Measurements from ENCODE around the gene NAA60. TPM values are rescaled to one million over a fixed set of nuclear protein-coding genes. Genes with fewer than 3 reads are reported as not detected.
A peak's percentile ranks its signal among the peaks of the same experiment; 100 is the strongest.
"Not testable (repeated sequence)": the region's sequence is repeated elsewhere in the genome, so short reads cannot be mapped to it uniquely, and the experiment has no call there.

The NAA60 gene
- total and polyA plus RNA-seq, 5 experiments from 2014 or later: 36.9 to 74.4 (median 56.1) TPM

GRCh38 chr16:3465911-3466584, 22.6 kb downstream of the NAA60 start:
- Mint-ChIP-seq H3K4me3 (peak overlapping the region in 2 of 10 donors; percentile 16 to 34), H3K9me3 (no peaks in the 10 kb centered on the region), H3K27me3 (no peaks in the 10 kb centered on the region), H3K36me3 (peaks cover 0 to 23% (median 0%) of the 10 kb centered on the region in 3 donors), H3K27ac (peak overlapping the region in 9 of 10 donors; percentile 53 to 93 (median 75)), H3K4me1 (peaks cover 39 to 84% (median 71%) of the 10 kb centered on the region in 4 donors)
- DNase-seq: peak in 1 of 10 donors; percentile 1
- POLR2A ChIA-PET: interaction anchor here (0.7 kb wide), 1 partner anchor 13 kb away, joined by 4 read pairs; no protein-coding TSS in a partner anchor
- no peak for ATAC-seq

GRCh38 chr16:3467182-3467581, 23.7 kb downstream of the NAA60 start:
- POLR2A ChIA-PET: interaction anchor here (0.6 to 0.8 kb wide), 2 partner anchors 66 to 75 kb away, joined by 4 to 5 read pairs; partner anchors contain the start of genes ZNF174 and ZSCAN32
- no peak for ATAC-seq
- H3K9me3 Mint-ChIP-seq: no peaks in the 10 kb centered on the region
- no peaks in the 10 kb centered on the region for H3K27me3 Mint-ChIP-seq
- H3K27ac Mint-ChIP-seq: peak overlapping the region; percentile 2 to 93 (median 60)
- H3K36me3 Mint-ChIP-seq: peaks cover 0 to 26% (median 0%) of the 10 kb centered on the region in 3 donors
- peaks cover 33 to 81% (median 64%) of the 10 kb centered on the region in 4 donors for H3K4me1 Mint-ChIP-seq
- DNase-seq: peak in 1 of 10 donors; percentile 13
- peak overlapping the region in 3 of 10 donors; percentile 10 to 60 (median 51) for H3K4me3 Mint-ChIP-seq

- Mint-ChIP-seq H3K27me3 (no peaks in the 10 kb centered on the region), H3K36me3 (peaks cover 0 to 34% (median 3%) of the 10 kb centered on the region in 3 donors), H3K4me3 (peak overlapping the region in 2 of 10 donors; percentile 10 to 57), H3K4me1 (peaks cover 35 to 84% (median 65%) of the 10 kb centered on the region in 4 donors), H3K27ac (peak overlapping the region in 8 of 10 donors; percentile 0 to 93 (median 71)), H3K9me3 (no peaks in the 10 kb centered on the region)
- ATAC-seq (peak in 1 of 2 donors; percentile 20), DNase-seq (peak in 1 of 10 donors; percentile 22)
- POLR2A ChIA-PET: no interaction called here
These were observed 24.4 kb downstream of the NAA60 start for GRCh38 chr16:3467921-3468320.

GRCh38 chr16:3468501-3468900, 25.0 kb downstream of the NAA60 start:
- ATAC-seq (no peak), DNase-seq (peak in 1 of 10 donors; percentile 24)
- peaks cover 35 to 87% (median 70%) of the 10 kb centered on the region in 4 donors for H3K4me1 Mint-ChIP-seq
- H3K4me3 Mint-ChIP-seq: peak overlapping the region in 3 of 10 donors; percentile 10 to 57 (median 18)
- peak overlapping the region in 7 of 10 donors; percentile 7 to 93 (median 76) for H3K27ac Mint-ChIP-seq
- no peaks in the 10 kb centered on the region for H3K9me3 Mint-ChIP-seq
- H3K27me3 Mint-ChIP-seq: no peaks in the 10 kb centered on the region
- H3K36me3 Mint-ChIP-seq: peaks cover 0 to 37% (median 4%) of the 10 kb centered on the region in 3 donors
- POLR2A ChIA-PET: no interaction called here

GRCh38 chr16:3469736-3470135, 26.3 kb downstream of the NAA60 start:
- POLR2A ChIA-PET: no interaction called here
- Mint-ChIP-seq H3K4me3 (peak overlapping the region in 2 of 10 donors; percentile 18 to 37), H3K36me3 (peaks cover 0 to 37% (median 4%) of the 10 kb centered on the region in 3 donors), H3K4me1 (peaks cover 31 to 83% (median 64%) of the 10 kb centered on the region in 4 donors), H3K27me3 (no peaks in the 10 kb centered on the region), H3K27ac (peak overlapping the region in 6 of 10 donors; percentile 15 to 71 (median 54)), H3K9me3 (no peaks in the 10 kb centered on the region)
- no peak for ATAC-seq
- peak in 1 of 10 donors; percentile 30 for DNase-seq

- DNase-seq (no peak), ATAC-seq (no peak)
- Mint-ChIP-seq H3K4me3 (no peak overlapping the region), H3K9me3 (no peaks in the 10 kb centered on the region), H3K36me3 (peaks cover 0 to 42% (median 4%) of the 10 kb centered on the region in 3 donors), H3K4me1 (peaks cover 34 to 80% (median 61%) of the 10 kb centered on the region in 4 donors), H3K27me3 (no peaks in the 10 kb centered on the region), H3K27ac (peak overlapping the region in 7 of 10 donors; percentile 20 to 76 (median 51))
- POLR2A ChIA-PET: no interaction called here
These were observed 27.2 kb downstream of the NAA60 start for GRCh38 chr16:3470723-3471122.

- H3K4me1 Mint-ChIP-seq: peaks cover 31 to 71% (median 53%) of the 10 kb centered on the region in 4 donors
- no peaks in the 10 kb centered on the region for H3K27me3 Mint-ChIP-seq
- POLR2A ChIA-PET: interaction anchor here (1.1 kb wide), 1 partner anchor 167 kb away, joined by 3 read pairs; no protein-coding TSS in a partner anchor
- no peak overlapping the region for H3K4me3 Mint-ChIP-seq
- no peaks in the 10 kb centered on the region for H3K9me3 Mint-ChIP-seq
- H3K36me3 Mint-ChIP-seq: peaks cover 0 to 37% (median 4%) of the 10 kb centered on the region in 3 donors
- no peak for ATAC-seq
- H3K27ac Mint-ChIP-seq: peak overlapping the region in 4 of 10 donors; percentile 24 to 74 (median 44)
- peak in 1 of 10 donors; percentile 9 for DNase-seq
These were observed 28.2 kb downstream of the NAA60 start for GRCh38 chr16:3471518-3472176.

- ATAC-seq (no peak), DNase-seq (no peak)
- Mint-ChIP-seq H3K36me3 (peaks cover 0 to 35% (median 4%) of the 10 kb centered on the region in 3 donors), H3K27me3 (no peaks in the 10 kb centered on the region), H3K4me1 (peaks cover 18 to 57% (median 39%) of the 10 kb centered on the region in 4 donors), H3K27ac (peak overlapping the region in 9 of 10 donors; percentile 6 to 68 (median 37)), H3K4me3 (no peak overlapping the region), H3K9me3 (no peaks in the 10 kb centered on the region)
- POLR2A ChIA-PET: interaction anchor here (1.2 kb wide), 1 partner anchor 314 kb away, joined by 3 read pairs; no protein-coding TSS in a partner anchor
These were observed 29.6 kb downstream of the NAA60 start for GRCh38 chr16:3472878-3473595.

GRCh38 chr16:3473596-3473943, 30.1 kb downstream of the NAA60 start:
- DNase-seq, H3K27me3 Mint-ChIP-seq, H3K4me3 Mint-ChIP-seq, H3K9me3 Mint-ChIP-seq, ATAC-seq: not testable (repeated sequence)
- peak overlapping the region in 6 of 10 donors; percentile 9 to 68 (median 44) for H3K27ac Mint-ChIP-seq
- peaks cover 0 to 35% (median 4%) of the 10 kb centered on the region in 3 donors for H3K36me3 Mint-ChIP-seq
- H3K4me1 Mint-ChIP-seq: peaks cover 15 to 54% (median 36%) of the 10 kb centered on the region in 4 donors
- POLR2A ChIA-PET: interaction anchor here (0.6 to 1.2 kb wide), 2 partner anchors 36 to 315 kb away, joined by 3 to 4 read pairs; no protein-coding TSS in a partner anchor

- DNase-seq (peak in 1 of 10 donors; percentile 19), ATAC-seq (no peak)
- peak overlapping the region in 1 of 10 donors; percentile 8 for H3K27ac Mint-ChIP-seq
- no peaks in the 10 kb centered on the region for H3K27me3 Mint-ChIP-seq
- no peaks in the 10 kb centered on the region for H3K9me3 Mint-ChIP-seq
- H3K4me1 Mint-ChIP-seq: peaks cover 14 to 51% (median 33%) of the 10 kb centered on the region in 4 donors
- POLR2A ChIA-PET: interaction anchor here (0.6 to 1.2 kb wide), 3 partner anchors 14 to 316 kb away, joined by 3 to 4 read pairs (median 3); no protein-coding TSS in a partner anchor
- peaks cover 0 to 42% (median 4%) of the 10 kb centered on the region in 3 donors for H3K36me3 Mint-ChIP-seq
- no peak overlapping the region for H3K4me3 Mint-ChIP-seq
These were observed 30.8 kb downstream of the NAA60 start for GRCh38 chr16:3474136-3474779.

GRCh38 chr16:3474870-3475269, 31.4 kb downstream of the NAA60 start:
- Mint-ChIP-seq H3K36me3 (peaks cover 0 to 48% (median 6%) of the 10 kb centered on the region in 3 donors), H3K4me1 (peaks cover 10 to 50% (median 27%) of the 10 kb centered on the region in 4 donors), H3K27ac (peak overlapping the region in 2 of 10 donors; percentile 7 to 81)
- POLR2A ChIA-PET: interaction anchor here (0.7 kb wide), 1 partner anchor 14 kb away, joined by 3 read pairs; no protein-coding TSS in a partner anchor
- ATAC-seq, H3K9me3 Mint-ChIP-seq, H3K27me3 Mint-ChIP-seq, DNase-seq, H3K4me3 Mint-ChIP-seq: not testable (repeated sequence)
